Measurements from ENCODE around the gene PHLDB3. TPM values are rescaled to one million over a fixed set of nuclear protein-coding genes. Genes with fewer than 3 reads are reported as not detected.
A peak's percentile ranks its signal among the peaks of the same experiment; 100 is the strongest.

Gene PHLDB3
- total RNA-seq, 4 donors from 2014 or later = 1.5 to 9.6 (median 6.7) TPM

GRCh38 chr19:43450545-43450997 lies 54.0 kb downstream of the PHLDB3 start:
- intact Hi-C loops (cut with DNase I; ENCODE audit: low total_unique reads) (no loop called here), in situ Hi-C loops (cut with MboI; ENCODE audit: low sequenced_read_pairs in 4 of 4) (no loop called here)
- no peak overlapping the region for H3K27ac ChIP-seq

DNA sequence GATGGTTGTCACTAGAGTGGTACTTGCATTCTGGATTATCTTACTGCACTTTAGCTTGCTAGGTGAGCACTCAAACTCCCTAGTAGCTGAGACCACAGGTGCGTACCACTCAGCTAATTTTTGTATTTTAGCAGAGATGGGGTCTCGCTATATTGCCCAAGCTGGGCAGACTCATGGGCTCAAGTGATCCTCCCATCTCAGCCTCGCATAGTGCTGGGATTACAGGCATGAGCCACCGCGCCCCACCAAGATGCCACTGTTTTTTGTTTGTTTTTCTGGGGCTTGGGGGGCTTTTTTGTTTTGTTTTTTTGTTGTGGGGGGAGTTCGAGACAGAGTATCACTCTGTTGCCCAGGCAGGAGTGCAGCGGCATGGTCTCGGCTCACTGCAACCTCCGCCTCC lies 56.9 kb downstream of the PHLDB3 start:
- Histone ChIP-seq H3K36me3 (no peaks in the 10 kb centered on the region), H3K9me3 (no peaks in the 10 kb centered on the region), H3K27ac (no peak overlapping the region), H3K4me1 (no peaks in the 10 kb centered on the region), H3K27me3 (no peaks in the 10 kb centered on the region), H3K4me3 (no peak overlapping the region)
- ATAC-seq (no peak), DNase-seq (no peak)
- TF ChIP-seq, protein P1, sequence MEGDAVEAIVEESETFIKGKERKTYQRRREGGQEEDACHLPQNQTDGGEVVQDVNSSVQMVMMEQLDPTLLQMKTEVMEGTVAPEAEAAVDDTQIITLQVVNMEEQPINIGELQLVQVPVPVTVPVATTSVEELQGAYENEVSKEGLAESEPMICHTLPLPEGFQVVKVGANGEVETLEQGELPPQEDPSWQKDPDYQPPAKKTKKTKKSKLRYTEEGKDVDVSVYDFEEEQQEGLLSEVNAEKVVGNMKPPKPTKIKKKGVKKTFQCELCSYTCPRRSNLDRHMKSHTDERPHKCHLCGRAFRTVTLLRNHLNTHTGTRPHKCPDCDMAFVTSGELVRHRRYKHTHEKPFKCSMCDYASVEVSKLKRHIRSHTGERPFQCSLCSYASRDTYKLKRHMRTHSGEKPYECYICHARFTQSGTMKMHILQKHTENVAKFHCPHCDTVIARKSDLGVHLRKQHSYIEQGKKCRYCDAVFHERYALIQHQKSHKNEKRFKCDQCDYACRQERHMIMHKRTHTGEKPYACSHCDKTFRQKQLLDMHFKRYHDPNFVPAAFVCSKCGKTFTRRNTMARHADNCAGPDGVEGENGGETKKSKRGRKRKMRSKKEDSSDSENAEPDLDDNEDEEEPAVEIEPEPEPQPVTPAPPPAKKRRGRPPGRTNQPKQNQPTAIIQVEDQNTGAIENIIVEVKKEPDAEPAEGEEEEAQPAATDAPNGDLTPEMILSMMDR (IDR thresholded peaks at IDR 0.05 in 4 of 5, conservative IDR thresholded peaks at IDR 0.05 in 1 of 5) = no peak
- no peak for TF ChIP-seq POLR2A (IDR thresholded peaks at IDR 0.05)
- in situ Hi-C loops (cut with MboI; ENCODE audit: low sequenced_read_pairs in 4 of 4) (loop anchor here (5.0 to 25.0 kb wide), 2 partner anchors 75 to 215 kb away; partner anchors contain the start of gene PLAUR (in 1 of the 4)), intact Hi-C loops (cut with DNase I; ENCODE audit: low total_unique reads) (loop anchor here (1.0 kb wide), 1 partner anchor 72 kb away; no protein-coding TSS in a partner anchor)

More at GRCh38 chr19:43450545-43450997, 54.0 kb downstream of the PHLDB3 start:
- DNase-seq (no peak), ATAC-seq (no peak)
- Histone ChIP-seq H3K4me1 (no peaks in the 10 kb centered on the region), H3K36me3 (no peaks in the 10 kb centered on the region), H3K9me3 (no peaks in the 10 kb centered on the region), H3K4me3 (no peak overlapping the region), H3K27me3 (no peaks in the 10 kb centered on the region)
- TF ChIP-seq POLR2A (IDR thresholded peaks at IDR 0.05) = no peak
- TF ChIP-seq, protein P1 (IDR thresholded peaks at IDR 0.05 in 4 of 5, conservative IDR thresholded peaks at IDR 0.05 in 1 of 5) = no peak

DNA sequence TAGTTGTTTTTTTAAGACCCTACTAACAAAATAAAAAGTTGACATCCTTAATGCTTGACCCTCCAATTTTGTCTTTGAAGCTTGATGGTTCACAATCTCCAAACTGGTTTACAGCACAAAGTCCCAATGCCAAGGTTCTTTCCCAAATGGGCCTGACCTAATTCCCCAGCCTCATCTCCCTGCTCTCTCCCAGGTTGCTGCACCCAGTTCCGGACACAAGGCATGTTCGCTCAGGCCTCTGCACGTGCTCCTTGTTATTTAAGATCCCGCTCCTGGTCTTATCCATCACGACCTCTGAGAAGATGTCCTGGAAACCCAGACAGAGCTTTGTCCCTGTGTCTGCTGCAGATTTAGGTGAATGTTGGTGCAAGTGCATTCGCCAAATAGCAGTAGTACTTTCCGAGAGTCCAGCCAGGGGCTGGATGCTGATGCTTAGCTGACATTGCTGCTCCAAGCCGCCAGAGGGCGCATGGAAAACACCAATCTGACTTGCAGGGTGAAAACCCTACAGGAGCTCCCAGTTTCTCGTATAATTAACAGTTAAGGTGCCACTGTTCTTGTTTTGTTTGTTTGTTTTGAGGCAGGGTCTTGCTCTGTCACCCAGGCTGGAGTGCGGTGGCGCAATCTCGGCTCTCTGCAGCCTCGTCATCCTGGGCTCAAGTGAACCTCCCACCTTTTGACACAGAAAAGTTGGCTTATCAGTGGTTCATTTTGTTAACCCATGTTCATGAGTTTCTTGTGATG lies 57.6 kb downstream of the PHLDB3 start:
- Histone ChIP-seq H3K27me3 (no peaks in the 10 kb centered on the region), H3K27ac (no peak overlapping the region), H3K4me3 (no peak overlapping the region), H3K4me1 (no peaks in the 10 kb centered on the region), H3K36me3 (no peaks in the 10 kb centered on the region), H3K9me3 (no peaks in the 10 kb centered on the region)
- TF ChIP-seq, protein P1 (IDR thresholded peaks at IDR 0.05 in 4 of 5, conservative IDR thresholded peaks at IDR 0.05 in 1 of 5) = peak; percentile 84 to 95 (median 93)
- TF ChIP-seq POLR2A (IDR thresholded peaks at IDR 0.05) = no peak
- in situ Hi-C loops (cut with MboI; ENCODE audit: low sequenced_read_pairs in 4 of 4) (loop anchor here (5.0 to 25.0 kb wide), 2 partner anchors 75 to 215 kb away; partner anchors contain the start of gene PLAUR (in 1 of the 4)), intact Hi-C loops (cut with DNase I; ENCODE audit: low total_unique reads) (loop anchor here (1.0 kb wide), 1 partner anchor 72 kb away; no protein-coding TSS in a partner anchor)
- DNase-seq (peak; percentile 38 to 50), ATAC-seq (peak; percentile 70 to 75)

DNA sequence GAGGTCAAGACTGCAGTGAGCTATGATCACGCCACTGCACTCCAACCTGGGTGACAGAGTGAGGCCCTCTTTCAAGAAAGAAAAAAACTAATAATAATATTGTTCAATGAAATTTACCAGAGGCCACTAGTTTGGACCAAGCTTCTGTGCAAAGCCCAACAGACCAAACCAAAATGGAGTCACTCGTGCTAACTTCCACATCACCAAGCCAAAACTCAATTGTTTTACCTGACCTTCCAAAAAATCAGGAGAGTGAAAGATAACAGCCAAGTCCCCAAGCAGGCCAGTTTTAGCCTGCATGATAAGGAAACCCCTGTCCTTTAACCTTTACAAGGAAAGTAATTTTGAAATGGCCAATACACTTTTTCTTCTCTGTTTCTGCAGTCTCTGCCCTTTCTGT lies 59.1 kb downstream of the PHLDB3 start:
- Histone ChIP-seq H3K9me3 (no peaks in the 10 kb centered on the region), H3K27me3 (no peaks in the 10 kb centered on the region), H3K27ac (no peak overlapping the region), H3K4me1 (no peaks in the 10 kb centered on the region), H3K36me3 (no peaks in the 10 kb centered on the region), H3K4me3 (no peak overlapping the region)
- intact Hi-C loops (cut with DNase I; ENCODE audit: low total_unique reads) (no loop called here), in situ Hi-C loops (cut with MboI; ENCODE audit: low sequenced_read_pairs in 4 of 4) (loop anchor here (5.0 to 25.0 kb wide), 2 partner anchors 77 to 217 kb away; partner anchors contain the start of gene PLAUR (in 1 of the 4))
- TF ChIP-seq, protein P1 (IDR thresholded peaks at IDR 0.05 in 4 of 5, conservative IDR thresholded peaks at IDR 0.05 in 1 of 5) = no peak
- TF ChIP-seq POLR2A (IDR thresholded peaks at IDR 0.05) = no peak
- DNase-seq (no peak), ATAC-seq (no peak)

Data from gastrocnemius medialis (tissue), 4 donors.